ENCODE results near the gene NAT10.

The NAT10 gene

DNA sequence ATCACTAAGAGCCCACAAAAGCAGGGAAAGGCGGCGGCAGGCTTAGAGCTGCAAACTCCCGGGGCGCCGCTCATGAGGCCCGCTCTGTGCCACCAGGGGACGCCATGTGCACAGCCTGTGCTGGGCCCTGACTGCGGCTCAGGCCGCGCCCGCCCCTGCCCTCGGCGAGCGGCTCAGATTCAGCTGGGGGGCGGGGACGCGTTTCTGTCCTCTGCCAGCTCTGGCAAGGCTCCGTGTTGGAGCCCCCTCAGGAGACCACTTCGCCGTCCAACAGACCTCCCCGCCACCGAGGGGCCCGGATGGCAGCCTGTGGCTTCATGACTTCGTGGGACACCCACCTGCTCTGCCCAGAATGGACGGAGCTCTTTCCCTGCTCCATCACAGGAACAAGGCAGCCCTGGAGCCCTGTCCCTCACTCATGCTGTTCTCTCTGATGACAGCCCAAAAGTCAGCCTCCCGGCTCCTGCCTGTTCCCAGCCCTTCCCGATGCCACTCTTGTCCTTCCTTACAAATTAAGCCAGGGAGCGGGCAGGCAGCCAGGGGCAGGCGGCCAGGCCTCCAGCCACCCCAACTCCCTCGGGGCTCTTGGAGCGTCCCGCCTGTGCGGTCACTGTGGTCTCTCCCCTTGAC lies 69.1 kb downstream of the NAT10 start:
- TF ChIP-seq SPI1 (IDR thresholded peaks at IDR 0.05; ENCODE audit: borderline replicate concordance, low read depth) (no peak), CTCF (IDR thresholded peaks at IDR 0.05; ENCODE audit: insufficient read depth, low read length) (peak; percentile 77)
- Histone ChIP-seq H3K27me3 (ENCODE audit: insufficient read depth, poor library complexity, severe bottlenecking) (no peaks in the 10 kb centered on the region), H3K27ac (replicated peaks) (no peak overlapping the region), H3K4me3 (replicated peaks; ENCODE audit: insufficient read depth, low read length) (no peak overlapping the region; the same call in 1 of the 2 replicates)
- DNase-seq (ENCODE audit: low read depth in 1 of 2, low spot score in 1 of 2) = peak; percentile 38 to 72

GRCh38 chr11:34175284-34176019 lies 70.0 kb downstream of the NAT10 start:
- no peaks in the 10 kb centered on the region for H3K27me3 ChIP-seq (ENCODE audit: insufficient read depth, poor library complexity, severe bottlenecking)
- no peak for DNase-seq (ENCODE audit: low read depth in 1 of 2, low spot score in 1 of 2)
- no peak overlapping the region for H3K4me3 ChIP-seq (replicated peaks; ENCODE audit: insufficient read depth, low read length)
- TF ChIP-seq REST (IDR thresholded peaks at IDR 0.05; ENCODE audit: insufficient replicate concordance, low read depth) = no peak
- TF ChIP-seq GABPA (IDR thresholded peaks at IDR 0.05; ENCODE audit: low read depth) = no peak
- no peak for TF ChIP-seq CTCF (IDR thresholded peaks at IDR 0.05; ENCODE audit: insufficient read depth, low read length)
- no peak for TF ChIP-seq SPI1 (IDR thresholded peaks at IDR 0.05; ENCODE audit: borderline replicate concordance, low read depth)
- no peak for TF ChIP-seq POLR2AphosphoS5 (IDR thresholded peaks at IDR 0.05; ENCODE audit: low read depth)
- H3K27ac ChIP-seq (replicated peaks) = no peak overlapping the region

DNA sequence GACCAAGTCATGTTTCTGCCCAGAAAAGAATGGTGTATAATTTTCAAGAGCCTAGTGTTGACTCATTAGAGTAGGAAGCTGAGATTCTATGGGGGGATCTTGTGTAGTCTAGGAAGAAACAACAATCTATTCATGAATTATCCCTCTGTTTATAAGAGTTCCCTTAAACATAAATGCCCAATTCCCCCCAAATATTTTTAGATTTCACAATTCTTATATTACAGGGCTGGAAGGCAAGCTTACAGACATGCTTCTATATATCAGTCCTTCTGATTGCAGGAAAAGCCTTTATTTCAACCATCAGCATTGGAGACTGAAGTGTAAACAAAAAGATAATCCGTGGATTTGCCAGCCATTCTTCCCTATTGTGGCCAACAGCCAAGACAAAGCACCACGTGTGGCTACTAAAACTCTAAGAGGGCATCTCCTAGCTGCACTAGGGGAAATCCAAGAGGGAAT lies 71.4 kb downstream of the NAT10 start:
- TF ChIP-seq CTCF (IDR thresholded peaks at IDR 0.05; ENCODE audit: insufficient read depth, low read length) (no peak), GABPA (IDR thresholded peaks at IDR 0.05; ENCODE audit: low read depth) (no peak), POLR2AphosphoS5 (IDR thresholded peaks at IDR 0.05; ENCODE audit: low read depth) (no peak), REST (IDR thresholded peaks at IDR 0.05; ENCODE audit: insufficient replicate concordance, low read depth) (no peak), SPI1 (IDR thresholded peaks at IDR 0.05; ENCODE audit: borderline replicate concordance, low read depth) (no peak)
- no peak overlapping the region for H3K4me3 ChIP-seq (replicated peaks; ENCODE audit: insufficient read depth, low read length)
- no peak for DNase-seq (ENCODE audit: low read depth in 1 of 2, low spot score in 1 of 2)
- H3K27me3 ChIP-seq (ENCODE audit: insufficient read depth, poor library complexity, severe bottlenecking) = no peaks in the 10 kb centered on the region
- no peak overlapping the region for H3K27ac ChIP-seq (replicated peaks)

Data from HL-60 (cell line).